ENCODE measurements around the gene OGFR.
A peak's percentile ranks its signal among the peaks of the same experiment; 100 is the strongest.

Gene OGFR

DNA sequence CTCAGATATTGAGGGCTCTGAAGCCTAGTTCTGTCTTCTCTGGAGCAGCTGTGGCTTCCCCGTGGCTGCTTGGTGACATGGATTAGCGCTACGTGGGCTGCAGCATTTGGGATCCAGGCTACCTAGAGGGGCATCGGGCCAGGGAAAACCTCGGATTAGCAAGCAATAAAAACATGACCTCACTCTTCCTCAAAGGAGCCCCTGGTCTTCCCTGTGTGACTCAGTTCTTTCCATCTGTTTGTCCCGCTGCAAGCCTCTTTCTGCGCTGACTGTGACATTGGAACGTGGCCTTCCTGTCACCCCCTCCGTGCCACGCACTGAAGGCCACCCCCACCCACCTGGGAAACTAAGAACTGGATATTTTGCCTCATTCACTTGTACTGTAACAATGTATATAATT lies 4.8 kb upstream of the OGFR start:
- DNase-seq (ENCODE audit: low read depth in 2 of 2): no peak

DNA sequence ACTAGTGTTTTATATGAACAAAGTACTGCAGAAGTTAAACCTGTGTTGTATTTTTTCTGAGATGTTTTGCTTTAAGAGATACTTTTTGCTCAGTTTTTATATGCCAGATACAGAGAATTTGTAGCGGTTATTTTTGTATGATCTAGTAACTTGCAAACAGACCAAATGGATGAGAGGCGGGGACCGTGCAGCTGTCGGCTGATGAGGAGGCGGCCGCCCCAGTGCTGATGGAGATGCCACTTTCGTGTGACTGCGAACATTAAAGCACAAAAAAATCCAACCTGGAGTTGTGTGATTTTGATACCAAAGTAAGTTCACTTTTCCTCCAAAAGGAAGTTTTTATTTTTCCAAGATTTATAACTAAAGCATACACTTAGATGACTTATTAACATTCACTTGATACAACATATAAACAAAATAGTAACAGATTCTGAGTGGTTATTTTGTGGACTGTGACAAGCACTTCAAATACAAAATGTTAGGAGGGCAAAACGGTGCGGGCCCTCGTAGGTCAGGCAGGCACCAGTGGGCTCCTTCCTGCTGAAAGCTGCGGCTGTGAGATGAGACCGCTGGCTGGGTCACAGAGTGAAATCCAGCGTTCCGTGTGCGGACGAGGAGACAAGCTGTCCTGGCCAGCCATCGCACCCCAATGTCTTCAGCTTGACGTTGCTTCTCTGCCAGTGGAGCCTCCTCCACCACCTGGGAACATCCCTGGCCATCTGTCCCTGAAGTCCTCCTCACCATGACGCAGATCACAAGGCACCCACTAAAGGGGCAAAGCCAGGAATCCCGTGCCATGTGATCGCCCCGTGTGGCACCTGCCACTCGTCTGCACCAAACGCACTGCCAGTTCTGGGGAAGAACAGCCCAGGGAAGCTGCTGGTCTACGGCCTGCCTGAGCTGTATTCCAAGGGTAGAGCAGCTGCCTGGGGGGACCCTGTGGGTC lies 4.0 kb upstream of the OGFR start:
- no peak for DNase-seq (ENCODE audit: low read depth in 2 of 2)

DNA sequence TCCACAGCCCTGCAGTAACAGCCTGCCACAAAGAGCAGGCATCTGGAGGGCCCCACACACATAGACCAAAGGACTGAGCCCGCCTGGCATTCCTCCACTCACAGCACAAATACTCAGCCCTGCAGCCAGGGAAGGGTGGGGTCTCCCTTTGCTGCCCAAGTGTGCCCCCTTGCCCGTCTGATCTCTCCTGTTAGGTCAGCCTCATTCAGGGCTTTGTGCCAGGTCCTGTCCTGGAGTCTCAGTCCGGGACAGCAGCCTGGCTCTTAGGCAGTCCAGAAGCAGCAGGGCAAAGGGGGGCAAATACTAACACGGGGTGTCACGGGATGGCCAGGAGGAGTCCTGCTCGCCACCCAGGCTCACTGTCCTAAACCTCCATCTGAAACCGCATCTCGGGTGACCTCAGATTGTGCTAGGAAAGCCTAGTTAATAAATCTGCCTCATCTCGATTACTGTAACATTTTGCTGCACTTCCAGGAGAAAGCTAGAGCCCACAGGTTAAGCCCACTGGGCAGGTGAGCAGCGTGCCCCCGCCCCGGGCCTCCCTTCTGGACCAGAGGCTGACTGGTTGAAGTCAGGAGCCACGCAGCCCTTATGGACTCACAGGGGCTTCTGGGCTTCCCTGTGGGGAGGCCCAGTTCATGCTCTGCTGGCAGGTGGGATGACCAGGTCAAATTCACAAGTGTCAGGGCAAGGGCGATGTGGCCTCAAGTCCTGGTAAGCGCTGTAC lies 3.2 kb upstream of the OGFR start:
- DNase-seq (ENCODE audit: low read depth in 2 of 2): no peak

DNA sequence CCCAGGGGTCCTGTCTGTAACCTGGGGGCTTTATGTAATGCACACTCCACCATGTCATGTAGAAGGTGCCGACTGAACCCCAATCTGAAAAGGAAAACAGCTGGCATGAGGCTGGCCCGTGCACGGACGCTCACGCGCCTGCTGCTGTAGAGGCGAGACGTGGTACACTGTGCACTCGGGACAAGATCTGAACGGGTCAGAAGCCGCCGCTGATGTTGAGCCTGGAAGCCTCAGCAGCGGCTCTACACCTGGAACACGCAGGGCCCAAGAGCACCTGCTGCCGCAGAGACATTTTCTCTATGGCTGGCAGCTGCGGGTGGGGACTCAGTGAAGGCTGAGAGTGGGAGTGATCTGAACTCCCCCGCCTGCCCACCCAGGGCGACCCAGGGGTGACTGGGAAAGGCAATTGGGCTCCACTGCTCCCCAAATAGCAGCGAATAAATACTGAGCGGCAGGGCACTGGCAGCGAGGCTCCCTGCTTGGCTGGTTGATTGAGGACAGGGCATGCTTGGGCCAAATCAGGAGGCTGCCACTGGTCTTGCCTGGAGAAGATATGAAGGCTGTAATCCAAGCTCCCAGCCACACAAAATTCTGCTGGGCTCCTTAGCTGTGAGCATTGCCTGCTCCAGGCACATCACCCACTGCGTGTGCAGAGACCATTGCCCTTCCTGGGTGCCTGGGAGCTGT lies 2.5 kb upstream of the OGFR start:
- DNase-seq (ENCODE audit: low read depth in 2 of 2): no peak

DNA sequence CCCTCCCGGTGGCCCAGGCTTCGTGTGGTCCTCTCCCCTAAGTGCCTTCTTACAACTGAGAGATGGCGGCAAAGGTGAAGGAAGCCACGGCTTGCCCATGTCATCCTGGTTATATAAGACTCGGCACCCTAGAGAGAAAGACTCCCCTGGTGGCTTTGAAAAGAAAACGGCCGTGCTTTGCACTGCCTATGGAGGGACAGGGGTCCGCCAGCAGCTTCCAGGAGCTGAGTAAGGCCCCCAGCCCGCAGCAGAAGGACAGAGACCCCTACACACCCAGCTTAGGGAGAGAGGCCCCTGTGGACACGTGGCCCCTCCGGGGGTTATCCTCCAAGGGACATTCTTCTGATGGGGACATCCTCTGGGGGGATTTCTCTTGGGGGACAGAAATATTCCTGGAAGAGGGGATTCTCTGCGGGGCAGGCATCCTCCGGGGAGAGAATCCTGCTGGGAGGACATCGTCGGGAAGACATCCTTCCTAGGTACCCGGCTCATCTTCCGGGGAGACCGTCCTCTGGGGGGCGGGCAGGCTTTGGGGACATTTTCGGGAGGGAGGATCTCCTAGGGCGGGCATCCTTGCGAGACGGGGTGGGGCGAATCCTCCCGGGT lies 511 bp upstream of the OGFR start:
- no peak for DNase-seq (ENCODE audit: low read depth in 2 of 2)

DNA sequence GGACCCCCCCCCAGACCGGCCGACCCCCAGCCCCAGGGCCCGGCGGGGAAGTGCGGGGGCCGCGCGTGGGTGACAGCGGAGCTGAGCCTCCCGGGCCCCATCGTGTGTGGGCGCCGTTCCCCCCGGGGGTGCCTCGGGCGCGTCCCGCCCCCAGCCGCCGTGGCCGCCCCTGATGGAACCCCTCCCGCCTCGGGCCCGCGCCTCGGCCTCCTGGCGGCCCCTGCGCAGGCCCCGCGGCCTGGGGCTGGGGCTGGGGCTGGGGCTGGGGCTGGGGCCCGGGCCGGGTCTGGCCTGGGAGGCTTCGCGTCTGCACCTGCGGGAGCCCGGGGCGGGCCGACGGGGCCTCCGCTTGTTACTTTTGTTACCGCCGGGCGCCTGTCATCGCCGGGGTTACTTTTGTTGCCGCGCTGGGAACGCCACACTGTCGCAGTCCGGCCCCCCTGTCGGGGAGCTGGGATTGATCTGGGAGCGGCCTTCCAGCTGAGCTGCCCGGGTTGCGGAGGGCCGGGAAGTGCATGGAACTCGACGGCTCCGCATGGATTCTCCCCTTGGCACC lies 598 bp downstream of the OGFR start:
- no peak for DNase-seq (ENCODE audit: low read depth in 2 of 2)

DNA sequence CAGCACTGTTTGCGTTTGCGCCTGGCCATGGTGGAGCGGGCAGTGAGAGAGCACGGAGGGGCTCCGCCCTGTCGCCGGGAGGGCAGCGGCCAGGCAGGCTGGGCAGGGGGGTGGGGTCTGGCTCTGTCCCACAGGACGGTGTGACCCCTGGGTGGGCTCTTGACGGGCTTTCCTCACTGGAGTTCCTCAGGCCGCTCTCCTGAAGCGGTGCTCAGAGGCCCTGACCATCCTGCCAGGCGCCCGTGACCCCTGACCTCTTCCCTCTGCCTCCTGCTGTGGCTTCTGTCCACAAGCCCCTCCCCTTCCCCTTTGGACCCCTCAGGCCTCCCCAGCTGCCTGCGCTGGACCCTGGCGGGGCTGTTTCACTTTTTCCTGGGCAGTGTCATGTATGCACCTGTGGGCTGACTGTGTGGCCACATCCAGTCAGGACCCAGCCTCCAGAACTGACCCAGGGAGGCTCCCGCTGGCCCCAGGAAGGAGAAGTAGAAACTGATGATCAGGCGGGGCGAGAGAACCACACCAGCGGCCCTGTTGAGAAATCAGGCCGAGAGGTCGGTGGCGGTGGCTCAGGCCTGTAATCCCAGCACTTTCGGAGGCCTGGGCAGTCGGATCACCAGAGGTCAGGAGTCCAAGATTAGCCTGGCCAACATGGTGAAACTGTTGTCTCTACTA lies 1.2 kb downstream of the OGFR start:
- DNase-seq (ENCODE audit: low read depth in 2 of 2): no peak

DNA sequence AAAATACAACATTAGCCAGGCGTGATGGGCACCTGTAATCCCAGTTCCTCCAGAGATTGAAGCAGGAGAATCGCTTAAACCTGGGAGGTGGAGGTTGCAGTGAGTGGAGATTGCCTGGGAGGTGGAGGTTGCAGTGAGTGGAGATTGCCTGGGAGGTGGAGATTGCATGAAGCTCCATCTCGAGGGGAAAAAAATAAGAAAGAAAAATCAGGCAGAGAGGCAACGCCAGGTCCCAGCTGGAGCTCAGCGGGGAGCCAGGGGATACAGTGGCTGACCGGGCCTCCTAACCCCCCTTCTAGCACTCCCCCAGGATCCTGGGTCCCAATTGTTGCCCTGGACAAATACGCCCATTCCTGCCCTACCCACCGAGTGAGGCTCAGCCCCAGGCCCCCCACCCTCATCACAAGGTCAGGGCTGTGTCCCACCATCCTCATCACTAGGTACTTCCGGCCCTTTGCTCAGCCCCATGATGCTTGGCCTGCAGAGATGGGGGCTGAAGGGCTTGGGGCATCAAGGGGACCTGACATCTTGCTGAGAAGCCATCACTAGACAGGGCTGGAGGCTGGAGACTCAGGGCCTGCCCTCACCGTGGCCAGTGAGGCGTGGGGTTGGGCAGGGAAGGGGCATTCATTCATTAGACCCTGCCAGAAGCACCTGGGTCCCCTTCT lies 1.9 kb downstream of the OGFR start:
- no peak for DNase-seq (ENCODE audit: low read depth in 2 of 2)

DNA sequence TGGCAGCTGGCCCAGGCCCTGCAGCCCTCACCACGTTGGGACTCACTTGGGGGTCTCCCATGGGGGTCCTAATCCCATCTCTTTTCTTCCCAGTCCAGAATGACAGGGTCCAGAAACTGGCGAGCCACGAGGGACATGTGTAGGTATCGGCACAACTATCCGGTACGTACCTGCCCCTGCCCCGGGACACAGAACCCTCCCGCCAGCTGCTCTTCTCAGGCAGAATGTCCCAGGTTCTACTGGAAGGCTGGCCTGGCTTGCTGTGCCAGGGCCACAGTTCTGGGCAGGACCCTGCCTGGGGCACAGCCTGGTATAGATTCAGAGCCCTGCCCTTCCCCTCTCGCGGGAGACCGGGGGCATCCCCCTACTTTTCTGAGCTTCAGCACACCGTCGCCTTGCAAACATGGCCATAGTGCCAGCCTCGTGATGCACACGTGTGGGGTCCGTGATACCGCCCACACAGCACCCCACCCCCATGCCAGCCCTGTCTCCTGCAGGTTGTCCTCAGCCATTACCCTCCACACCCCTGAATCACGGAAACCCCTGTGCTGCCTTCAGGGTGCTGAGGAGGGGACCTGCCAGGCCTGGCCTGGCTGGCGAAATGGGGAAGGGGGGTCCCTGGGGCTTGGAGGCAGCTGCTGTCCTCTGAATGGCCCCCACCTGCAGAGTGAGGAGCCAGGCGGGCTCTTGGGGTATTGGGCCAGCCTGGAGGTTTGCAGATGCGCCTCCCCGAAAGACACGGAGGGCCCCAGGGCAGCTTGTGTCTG lies 3.0 kb downstream of the OGFR start:
- no peak for DNase-seq (ENCODE audit: low read depth in 2 of 2)

DNA sequence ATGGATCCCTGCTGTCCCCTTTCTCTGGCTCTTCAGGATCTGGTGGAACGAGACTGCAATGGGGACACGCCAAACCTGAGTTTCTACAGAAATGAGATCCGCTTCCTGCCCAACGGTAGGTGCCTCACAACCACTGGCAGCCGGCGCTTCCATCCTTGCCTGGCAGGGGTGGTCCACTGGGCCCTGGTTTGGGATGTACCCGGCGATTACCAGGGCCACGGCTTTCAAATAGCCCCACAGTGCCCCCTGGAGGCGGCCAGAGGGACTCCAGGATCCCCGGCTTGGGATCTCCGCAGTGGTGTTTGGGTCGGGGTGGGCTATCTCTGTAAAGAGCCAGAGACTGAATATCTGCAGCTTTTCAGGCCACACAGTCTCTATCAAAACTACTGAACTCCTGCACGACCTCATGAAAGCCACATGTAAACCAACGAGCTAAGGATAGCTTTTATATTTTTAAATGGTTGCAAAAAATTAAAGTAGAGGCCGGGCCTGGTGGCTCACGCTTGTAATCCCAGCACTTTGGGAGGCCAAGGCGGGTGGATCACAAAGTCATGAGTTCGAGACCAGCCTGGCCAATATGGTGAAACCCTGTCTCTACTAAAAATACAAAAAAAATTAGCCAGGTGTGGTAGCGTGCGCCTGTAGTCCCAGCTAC lies 3.7 kb downstream of the OGFR start:
- peak; percentile 37 to 68 for DNase-seq (ENCODE audit: low read depth in 2 of 2)

DNA sequence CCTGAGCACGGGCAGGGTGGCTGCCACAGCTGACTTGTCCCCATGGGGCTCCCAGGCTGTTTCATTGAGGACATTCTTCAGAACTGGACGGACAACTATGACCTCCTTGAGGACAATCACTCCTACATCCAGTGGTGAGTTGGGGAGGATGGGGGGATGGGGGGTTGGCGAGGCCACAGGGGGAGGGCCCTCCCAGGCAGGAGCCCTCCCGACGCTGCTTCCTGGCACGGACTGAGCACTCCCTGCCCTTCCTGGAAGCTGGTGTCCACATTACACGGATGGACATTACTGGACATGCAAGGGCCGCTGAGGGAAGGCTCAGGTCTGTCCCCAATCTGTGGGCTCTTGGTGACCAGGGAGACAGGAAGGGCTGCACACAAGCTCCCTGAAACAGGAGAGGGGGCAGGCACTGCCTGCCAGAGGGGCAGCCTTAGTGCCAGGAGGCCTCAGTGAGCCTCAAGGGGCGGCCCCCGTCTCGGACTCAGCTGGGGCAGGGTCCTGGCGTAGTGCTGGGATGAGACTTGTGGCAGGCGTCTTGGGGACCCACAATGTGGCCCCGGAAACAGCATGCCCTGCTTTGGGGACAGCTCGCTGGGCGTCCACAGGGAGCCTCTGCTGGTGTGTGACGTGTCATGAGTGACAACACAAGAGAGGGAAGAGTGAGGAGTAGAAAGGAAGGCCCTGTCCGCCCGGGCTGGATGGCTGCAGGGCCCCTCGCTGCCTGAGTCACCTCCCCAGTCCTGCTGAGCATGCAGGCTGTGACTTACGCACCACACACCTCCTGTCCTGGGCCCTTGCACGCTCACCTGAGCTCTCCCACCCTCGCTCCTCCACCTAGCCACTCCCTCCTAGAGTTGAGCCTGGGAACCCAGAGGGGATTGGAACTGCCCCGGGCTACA lies 5.1 kb downstream of the OGFR start:
- DNase-seq (ENCODE audit: low read depth in 2 of 2): no peak

DNA sequence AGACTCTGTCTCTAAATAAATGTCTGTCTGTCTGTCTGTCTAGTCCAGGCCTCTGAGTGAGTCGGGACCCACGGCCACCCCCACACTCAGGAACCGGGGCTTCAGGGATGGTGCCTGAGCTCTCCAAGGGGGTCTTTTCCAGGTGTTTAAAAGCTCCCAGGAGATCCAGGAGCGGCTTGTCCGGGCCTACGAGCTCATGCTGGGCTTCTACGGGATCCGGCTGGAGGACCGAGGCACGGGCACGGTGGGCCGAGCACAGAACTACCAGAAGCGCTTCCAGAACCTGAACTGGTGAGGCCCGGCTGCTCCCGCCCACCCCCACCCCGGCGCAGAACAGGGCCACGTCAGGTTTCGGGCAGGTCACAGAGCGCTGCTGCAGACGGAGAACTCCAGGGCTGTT lies 6.7 kb downstream of the OGFR start:
- DNase-seq (ENCODE audit: low read depth in 2 of 2): no peak

DNA sequence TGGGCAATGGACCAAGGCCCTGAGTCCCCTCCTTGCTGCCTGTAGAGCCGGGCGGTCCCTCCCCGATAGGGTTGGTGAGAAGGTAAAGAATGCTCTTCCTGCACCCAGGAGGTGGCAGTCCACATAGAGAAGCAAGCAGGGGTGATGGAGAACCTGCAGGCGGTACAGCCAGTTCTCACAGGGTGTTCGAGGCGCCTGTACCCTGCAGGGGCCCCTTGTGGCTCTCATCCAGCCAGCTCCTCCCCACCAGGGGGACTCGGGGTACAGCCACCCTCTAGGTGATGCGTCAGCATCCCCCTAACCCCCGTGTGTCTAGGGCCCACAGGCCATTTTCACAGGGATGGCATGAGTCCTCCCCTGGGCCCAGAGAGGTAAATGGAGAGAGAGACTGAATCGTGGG lies 7.1 kb downstream of the OGFR start:
- DNase-seq (ENCODE audit: low read depth in 2 of 2): no peak

DNA sequence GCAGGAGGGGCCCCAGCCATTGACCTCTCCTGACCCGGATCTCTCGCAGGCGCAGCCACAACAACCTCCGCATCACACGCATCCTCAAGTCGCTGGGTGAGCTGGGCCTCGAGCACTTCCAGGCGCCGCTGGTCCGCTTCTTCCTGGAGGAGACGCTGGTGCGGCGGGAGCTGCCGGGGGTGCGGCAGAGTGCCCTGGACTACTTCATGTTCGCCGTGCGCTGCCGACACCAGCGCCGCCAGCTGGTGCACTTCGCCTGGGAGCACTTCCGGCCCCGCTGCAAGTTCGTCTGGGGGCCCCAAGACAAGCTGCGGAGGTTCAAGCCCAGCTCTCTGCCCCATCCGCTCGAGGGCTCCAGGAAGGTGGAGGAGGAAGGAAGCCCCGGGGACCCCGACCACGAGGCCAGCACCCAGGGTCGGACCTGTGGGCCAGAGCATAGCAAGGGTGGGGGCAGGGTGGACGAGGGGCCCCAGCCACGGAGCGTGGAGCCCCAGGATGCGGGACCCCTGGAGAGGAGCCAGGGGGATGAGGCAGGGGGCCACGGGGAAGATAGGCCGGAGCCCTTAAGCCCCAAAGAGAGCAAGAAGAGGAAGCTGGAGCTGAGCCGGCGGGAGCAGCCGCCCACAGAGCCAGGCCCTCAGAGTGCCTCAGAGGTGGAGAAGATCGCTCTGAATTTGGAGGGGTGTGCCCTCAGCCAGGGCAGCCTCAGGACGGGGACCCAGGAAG lies 7.7 kb downstream of the OGFR start:
- no peak for DNase-seq (ENCODE audit: low read depth in 2 of 2)

DNA sequence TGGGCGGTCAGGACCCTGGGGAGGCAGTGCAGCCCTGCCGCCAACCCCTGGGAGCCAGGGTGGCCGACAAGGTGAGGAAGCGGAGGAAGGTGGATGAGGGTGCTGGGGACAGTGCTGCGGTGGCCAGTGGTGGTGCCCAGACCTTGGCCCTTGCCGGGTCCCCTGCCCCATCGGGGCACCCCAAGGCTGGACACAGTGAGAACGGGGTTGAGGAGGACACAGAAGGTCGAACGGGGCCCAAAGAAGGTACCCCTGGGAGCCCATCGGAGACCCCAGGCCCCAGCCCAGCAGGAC lies 8.2 kb downstream of the OGFR start:
- no peak for DNase-seq (ENCODE audit: low read depth in 2 of 2)

DNA sequence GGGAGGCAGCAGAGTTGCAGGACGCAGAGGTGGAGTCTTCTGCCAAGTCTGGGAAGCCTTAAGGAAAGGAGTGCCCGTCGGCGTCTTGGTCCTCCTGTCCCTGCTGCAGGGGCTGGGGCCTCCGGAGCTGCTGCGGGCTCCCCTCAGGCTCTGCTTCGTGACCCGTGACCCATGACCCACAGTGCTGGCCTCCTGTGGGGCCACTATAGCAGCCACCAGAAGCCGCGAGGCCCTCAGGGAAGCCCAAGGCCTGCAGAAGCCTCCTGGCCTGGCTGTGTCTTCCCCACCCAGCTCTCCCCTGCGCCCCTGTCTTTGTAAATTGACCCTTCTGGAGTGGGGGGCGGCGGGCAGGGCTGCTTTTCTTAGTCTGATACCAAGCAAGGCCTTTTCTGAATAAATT lies 9.0 kb downstream of the OGFR start:
- no peak for DNase-seq (ENCODE audit: low read depth in 2 of 2)

DNA sequence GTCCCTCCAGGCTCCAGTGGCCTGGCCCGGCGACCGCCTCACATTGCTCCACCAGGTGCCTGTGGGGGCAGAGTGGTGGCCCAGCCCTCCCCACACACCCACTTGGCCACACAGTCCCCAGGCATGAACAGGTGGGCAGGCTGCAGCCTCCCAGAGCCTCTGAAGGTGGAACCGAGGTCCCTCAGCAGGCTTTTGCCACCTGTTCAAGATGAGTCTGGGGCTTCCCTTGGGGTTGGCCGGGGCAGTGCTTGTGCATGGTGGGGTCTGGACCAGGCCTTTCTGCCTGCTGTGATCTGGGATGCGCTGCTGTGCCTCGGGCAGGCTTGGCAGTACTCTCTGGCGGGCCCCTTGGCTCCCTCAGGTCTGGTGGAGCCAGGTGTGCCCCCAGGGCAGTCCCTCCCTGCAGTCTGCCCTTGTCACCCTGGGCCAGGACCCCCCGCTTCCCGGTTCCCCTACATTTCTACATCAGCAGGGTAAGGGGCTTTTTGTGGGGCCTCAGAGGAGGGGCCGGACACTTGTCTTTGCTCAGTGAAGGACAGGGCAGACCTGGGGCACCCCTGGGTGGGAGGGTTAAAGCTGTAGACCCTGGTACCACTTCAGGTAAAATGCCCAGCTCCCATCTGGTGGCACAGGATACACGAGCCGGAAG lies 9.5 kb downstream of the OGFR start:
- DNase-seq (ENCODE audit: low read depth in 2 of 2): no peak

DNA sequence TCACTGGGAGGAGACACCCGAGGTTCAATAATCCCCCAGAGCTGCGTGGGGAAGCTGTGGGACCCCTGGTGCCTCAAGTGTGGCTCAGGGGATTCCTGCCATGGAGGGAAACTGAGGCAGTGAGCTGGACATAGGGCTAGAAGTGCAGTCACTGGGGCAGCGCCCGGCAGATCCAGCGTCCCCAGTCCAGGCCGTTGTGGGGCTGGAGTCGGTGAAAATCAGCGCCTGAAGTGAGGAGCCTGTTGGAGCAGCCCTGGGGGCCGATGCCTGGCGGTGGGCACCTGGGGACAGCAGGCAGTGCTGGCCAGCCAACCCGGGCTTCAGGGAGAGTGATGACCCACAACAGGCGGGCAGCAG lies 10.1 kb downstream of the OGFR start:
- DNase-seq (ENCODE audit: low read depth in 2 of 2): no peak
